SK-N-SH treated with all-trans-retinoic acid at 6 μM for 48 hours (cell line): ENCODE results near the gene GSG1L.

Experiments
- ARNTL ChIP-seq: fragments of 450-650 bp; formaldehyde crosslinking; IDR thresholded peaks from 2 replicates; pipeline ENCODE4 v1.5.0; 2020; ENCODE audit warnings: low read depth, mild to moderate bottlenecking, moderate library complexity, borderline replicate concordance
- CREB5 ChIP-seq: fragments of 250-450 bp; sonication (Bioruptor Pico); IDR thresholded peaks from 2 replicates; pipeline ENCODE4 v1.5.1; 2020; ENCODE audit warnings: low read depth, mild to moderate bottlenecking, moderate library complexity
- CSDC2 ChIP-seq: fragments of 250-450 bp; sonication (Bioruptor Pico); IDR thresholded peaks from 2 replicates; pipeline ENCODE4 v1.5.0; 2020; ENCODE audit warnings: mild to moderate bottlenecking, moderate library complexity
- OSR1 ChIP-seq: fragments of 250-450 bp; sonication (Bioruptor Pico); IDR thresholded peaks from 2 replicates; pipeline ENCODE4 v1.8.0; 2022; ENCODE audit warnings: moderate library complexity, mild to moderate bottlenecking, inconsistent platforms
- PATZ1 ChIP-seq: fragments of 250-450 bp; sonication (Bioruptor Pico); IDR thresholded peaks from 2 replicates; pipeline ENCODE4 v1.8.0; 2020; ENCODE audit warnings: mild to moderate bottlenecking, moderate library complexity, borderline replicate concordance
- POU6F1 ChIP-seq: fragments of 250-450 bp; sonication (Bioruptor Pico); IDR thresholded peaks from 2 replicates; pipeline ENCODE4 v1.8.0; 2021; ENCODE audit warnings: low read depth, mild to moderate bottlenecking, moderate library complexity, borderline replicate concordance
- TOX ChIP-seq: fragments of 250-450 bp; sonication (Bioruptor Pico); IDR thresholded peaks from 2 replicates; pipeline ENCODE4 v1.8.0; 2021; ENCODE audit warnings: mild to moderate bottlenecking, moderate library complexity, borderline replicate concordance
- ZC3H10 ChIP-seq: fragments of 250-450 bp; sonication (Bioruptor Pico); IDR thresholded peaks from 2 replicates; pipeline ENCODE4 v1.5.1; 2021; ENCODE audit warnings: mild to moderate bottlenecking, moderate library complexity
- ZFP30 ChIP-seq: fragments of 450-650 bp; formaldehyde crosslinking; IDR thresholded peaks from 2 replicates; pipeline ENCODE4 v1.5.0; 2022; ENCODE audit warnings: mild to moderate bottlenecking, moderate library complexity
- ZNF565 ChIP-seq: fragments of 450-650 bp; formaldehyde crosslinking; conservative IDR thresholded peaks from 2 replicates; pipeline ENCODE4 v1.5.0; 2020; ENCODE audit warnings: low read depth, mild to moderate bottlenecking, moderate library complexity

GRCh38 chr16:28082624-28083023, 19.1 kb upstream of the GSG1L start:
- no peak for TF ChIP-seq CSDC2
- no peak for TF ChIP-seq CREB5
- TF ChIP-seq ARNTL, result no peak
- no peak for TF ChIP-seq TOX
- no peak for TF ChIP-seq ZC3H10 (CRISPR knock-in tag)
- no peak for TF ChIP-seq ZNF565 (CRISPR knock-in tag)
- no peak for TF ChIP-seq POU6F1 (CRISPR knock-in tag)
- no peak for TF ChIP-seq ZFP30
- TF ChIP-seq PATZ1 (CRISPR knock-in tag), result no peak
- no peak for TF ChIP-seq OSR1 (CRISPR knock-in tag)
